Stimulated activated naive B cell treated with anti-CD40 and anti-IgM and Interleukin-4, amounts not matched to agents 10 μg/mL and 1 μg/mL and 100 μg/mL, for 72 hours (primary cell): Measurements from ENCODE around the gene IGFLR1.

ENCODE experiments used
- ATAC-seq, 2 donors: fragments of 150-1000 bp; cut with Tn5 transposase; replicated peaks; 2 replicates each; pipeline ENCODE4 v1.10.0; 2021; ENCODE audit warnings: moderate library complexity in 1 of 2
- DNase-seq: peaks from one replicate; pipeline ENCODE4 v3.0.0; 2021
- H3K27ac Mint-ChIP-seq: one replicate; pipeline ENCODE4 v1.8.0; 2022; ENCODE audit warnings: mild to moderate bottlenecking, mixed read lengths
- H3K27me3 Mint-ChIP-seq, 2 donors: one replicate each; pipeline ENCODE4 v1.8.0; 2022; ENCODE audit warnings: mixed read lengths in 2 of 2
- H3K36me3 Mint-ChIP-seq, 2 donors: one replicate each; pipeline ENCODE4 v1.8.0; 2022; ENCODE audit warnings: mixed read lengths in 2 of 2, mild to moderate bottlenecking in 1 of 2
- H3K4me1 Mint-ChIP-seq, 2 donors: one replicate each; pipeline ENCODE4 v1.8.0; 2022; ENCODE audit warnings: mixed read lengths in 2 of 2, mild to moderate bottlenecking in 1 of 2
- H3K4me3 Mint-ChIP-seq, 2 donors: one replicate each; pipeline ENCODE4 v1.8.0; 2022; ENCODE audit warnings: mild to moderate bottlenecking in 2 of 2, mixed read lengths in 2 of 2, moderate library complexity in 1 of 2
- H3K9me3 Mint-ChIP-seq, 2 donors: one replicate each; pipeline ENCODE4 v1.8.0; 2022; ENCODE audit warnings: mixed read lengths in 2 of 2, mild to moderate bottlenecking in 1 of 2

Gene IGFLR1

DNA sequence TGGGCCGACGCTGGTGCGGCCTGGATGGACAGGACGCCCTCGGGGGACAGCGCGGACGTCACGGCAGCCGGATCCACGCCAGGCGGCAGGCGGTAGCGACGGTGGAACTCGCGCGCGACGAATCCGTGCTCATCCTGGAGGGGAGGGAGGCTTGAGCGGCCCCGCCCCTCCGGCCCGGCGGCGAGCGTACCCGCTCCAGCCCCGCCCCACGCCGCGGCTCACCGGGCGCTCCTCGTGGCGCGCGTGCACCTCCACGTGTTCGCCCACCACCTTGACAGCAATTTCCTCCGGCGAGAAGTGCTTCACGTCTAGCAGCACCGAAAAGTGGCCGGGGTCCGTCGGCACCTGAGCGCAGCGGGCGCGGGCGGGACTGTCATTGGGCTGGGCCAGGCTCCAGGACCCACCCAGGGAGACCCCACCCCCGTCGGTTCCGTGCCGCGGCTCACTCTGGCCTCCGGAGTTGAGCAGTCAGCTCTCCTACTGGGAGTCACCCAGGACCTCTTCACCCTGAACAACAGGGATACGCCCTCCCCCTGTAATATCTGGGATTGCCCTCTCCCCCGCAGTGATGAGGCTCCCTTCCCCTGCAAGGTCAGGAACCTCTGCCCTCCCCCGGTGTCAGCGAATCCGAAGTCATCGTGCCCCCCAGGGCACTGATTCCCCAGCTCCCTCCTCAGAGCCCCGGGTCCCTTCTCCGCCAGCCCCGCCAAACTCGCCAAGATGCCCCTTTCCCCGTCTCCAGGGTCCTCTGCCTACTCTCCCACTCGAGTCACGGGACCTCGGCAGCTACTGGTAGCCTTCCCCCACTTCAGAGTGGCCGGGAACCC is 13.5 kb upstream of the IGFLR1 start:
- ATAC-seq (no peak), DNase-seq (no peak)
- Mint-ChIP-seq H3K9me3 (no peaks in the 10 kb centered on the region), H3K27me3 (peaks cover 20 to 22% of the 10 kb centered on the region in 2 donors), H3K36me3 (peaks cover 33 to 46% of the 10 kb centered on the region in 2 donors), H3K27ac (no peak overlapping the region), H3K4me1 (peaks cover 23 to 38% of the 10 kb centered on the region in 2 donors), H3K4me3 (peak overlapping the region; percentile 19 to 66)

DNA sequence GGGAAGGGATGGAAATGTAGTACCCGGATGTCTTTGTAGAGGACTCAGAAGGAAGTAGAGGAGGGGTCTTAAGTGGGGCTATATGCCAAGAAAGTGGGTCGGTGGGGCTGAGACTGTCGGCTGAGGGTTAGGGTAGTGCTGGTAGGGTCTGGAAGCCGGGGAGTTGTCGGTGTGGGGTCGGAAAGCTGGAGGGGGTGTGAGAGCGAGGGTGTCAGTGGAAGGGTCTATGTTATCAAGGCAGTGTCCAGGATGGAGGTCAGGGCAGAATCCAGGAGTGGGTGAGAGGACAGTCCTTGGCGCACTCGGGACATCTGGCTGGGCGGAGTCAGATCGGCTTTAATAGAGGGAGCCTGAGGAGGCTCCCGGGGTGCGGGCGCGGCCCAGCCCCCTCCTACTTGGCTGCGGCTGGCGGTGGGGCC is 12.9 kb upstream of the IGFLR1 start:
- no peaks in the 10 kb centered on the region for H3K9me3 Mint-ChIP-seq
- peaks cover 25 to 42% of the 10 kb centered on the region in 2 donors for H3K4me1 Mint-ChIP-seq
- DNase-seq (no peak), ATAC-seq (no peak)
- peaks cover 20 to 22% of the 10 kb centered on the region in 2 donors for H3K27me3 Mint-ChIP-seq
- peaks cover 33 to 46% of the 10 kb centered on the region in 2 donors for H3K36me3 Mint-ChIP-seq
- H3K27ac Mint-ChIP-seq, result no peak overlapping the region
- H3K4me3 Mint-ChIP-seq, result peak overlapping the region; percentile 48 to 67

DNA sequence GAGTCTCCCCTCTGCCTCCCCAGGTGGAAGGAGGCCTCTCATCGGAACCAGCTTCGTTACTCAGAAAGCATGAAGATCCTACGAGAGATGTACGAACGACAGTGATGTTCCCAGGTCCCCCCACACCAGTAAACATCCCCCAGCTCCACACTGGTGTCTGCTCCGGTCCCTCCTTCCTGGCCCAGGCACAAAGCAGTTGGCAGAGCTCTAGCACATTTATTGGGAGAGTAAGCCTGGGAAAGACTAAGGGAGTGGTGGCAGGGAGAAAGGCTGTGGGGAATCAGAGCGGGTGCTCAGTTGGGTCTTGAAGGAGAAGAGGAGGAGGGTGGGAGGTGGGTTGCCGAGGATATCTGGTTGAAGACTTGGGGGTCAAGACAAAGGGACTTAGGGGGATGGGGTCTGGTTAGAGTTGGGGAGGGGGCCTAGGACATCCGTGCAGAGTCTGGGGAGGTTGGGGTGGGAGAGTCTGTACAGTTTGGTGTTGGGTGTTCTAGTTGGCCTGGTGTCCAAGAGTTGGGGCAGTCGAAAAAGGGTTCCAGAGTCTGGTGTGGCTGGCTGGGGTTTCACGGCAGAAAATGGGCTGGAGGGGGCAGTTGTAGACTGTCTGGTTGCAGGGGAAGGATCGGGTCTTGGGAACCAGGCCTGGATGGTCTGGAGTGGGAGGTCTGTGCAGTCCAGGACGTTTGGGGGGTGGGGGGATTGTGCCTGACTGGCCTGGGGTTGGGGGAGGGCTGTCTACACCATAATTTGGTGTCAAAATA is 12.3 kb upstream of the IGFLR1 start:
- Mint-ChIP-seq H3K9me3 (no peaks in the 10 kb centered on the region), H3K4me1 (peaks cover 25 to 45% of the 10 kb centered on the region in 2 donors), H3K27me3 (peaks cover 20 to 22% of the 10 kb centered on the region in 2 donors), H3K4me3 (no peak overlapping the region), H3K27ac (no peak overlapping the region), H3K36me3 (peaks cover 33 to 43% of the 10 kb centered on the region in 2 donors)
- DNase-seq (no peak), ATAC-seq (no peak)

DNA sequence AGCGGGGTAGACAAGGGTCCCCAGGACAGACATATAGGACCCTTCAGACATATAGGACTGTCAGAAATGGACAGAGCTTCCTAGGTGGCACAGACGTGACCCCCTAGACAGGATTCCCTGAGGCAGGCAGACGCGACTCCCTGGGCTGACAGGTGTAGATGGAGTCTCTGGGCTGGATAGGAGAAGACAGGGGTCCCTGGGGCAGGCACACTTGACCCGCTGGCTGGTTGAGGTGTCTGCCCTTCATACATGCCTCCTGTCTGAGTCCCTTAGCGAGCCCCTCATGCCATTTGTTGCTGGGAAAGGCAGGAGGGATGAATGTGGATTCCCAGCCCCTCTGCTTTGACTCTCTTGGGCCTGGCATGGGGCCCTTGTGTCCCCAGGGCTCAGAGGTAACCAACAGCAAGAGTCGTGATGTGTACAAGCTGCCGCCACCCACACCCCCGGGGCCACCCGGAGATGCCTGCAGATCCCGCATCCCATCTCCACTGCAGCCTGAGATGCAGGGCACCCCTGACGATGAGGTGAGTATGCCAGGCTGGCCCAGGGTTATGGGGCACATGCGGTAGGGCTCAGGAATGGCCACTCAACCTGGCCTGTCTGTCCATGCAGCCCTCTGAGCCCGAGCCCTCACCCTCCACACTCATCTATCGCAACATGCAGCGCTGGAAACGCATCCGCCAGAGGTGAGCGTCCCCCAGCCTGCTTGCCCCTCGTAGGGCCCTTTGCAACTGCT is 11.6 kb upstream of the IGFLR1 start:
- H3K9me3 Mint-ChIP-seq, result no peaks in the 10 kb centered on the region

DNA sequence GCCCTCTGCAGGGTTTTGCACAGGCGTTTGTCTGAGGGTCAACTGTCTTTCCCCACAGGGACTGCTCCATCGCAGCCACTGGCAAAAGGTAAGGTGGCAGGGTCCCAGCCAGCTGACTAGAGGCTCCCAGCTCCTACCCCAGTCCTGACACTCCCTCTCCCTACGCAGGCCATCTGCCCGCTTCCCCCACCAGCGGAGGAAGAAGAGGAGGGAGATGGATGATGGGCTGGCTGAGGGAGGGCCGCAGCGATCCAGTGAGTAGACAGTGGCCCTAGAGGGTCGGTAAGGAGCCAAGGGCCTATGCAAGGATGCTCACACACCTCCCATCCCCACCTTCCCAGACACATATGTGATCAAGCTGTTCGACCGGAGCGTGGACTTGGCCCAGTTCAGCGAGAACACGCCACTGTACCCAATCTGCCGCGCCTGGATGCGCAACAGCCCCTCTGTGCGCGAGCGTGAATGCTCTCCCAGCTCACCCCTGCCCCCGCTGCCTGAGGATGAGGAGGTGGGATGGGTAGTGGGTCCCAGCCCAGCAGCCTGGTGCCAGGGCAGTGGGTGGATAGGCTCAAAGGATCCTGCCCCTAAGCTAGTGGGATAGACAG is 10.6 kb upstream of the IGFLR1 start:
- no peak overlapping the region for H3K27ac Mint-ChIP-seq
- H3K36me3 Mint-ChIP-seq, result peaks cover 34 to 41% of the 10 kb centered on the region in 2 donors
- peaks cover 24 to 48% of the 10 kb centered on the region in 2 donors for H3K4me1 Mint-ChIP-seq
- DNase-seq (no peak), ATAC-seq (no peak)
- peaks cover 0 to under 1% of the 10 kb centered on the region in 2 donors for H3K9me3 Mint-ChIP-seq
- H3K4me3 Mint-ChIP-seq, result no peak overlapping the region
- H3K27me3 Mint-ChIP-seq, result peaks cover 20 to 22% of the 10 kb centered on the region in 2 donors

More for the DNA sequence above, 11.6 kb upstream of the IGFLR1 start:
- Mint-ChIP-seq H3K36me3 (peaks cover 33 to 38% of the 10 kb centered on the region in 2 donors), H3K27ac (no peak overlapping the region), H3K4me3 (no peak overlapping the region), H3K4me1 (peaks cover 22 to 45% of the 10 kb centered on the region in 2 donors), H3K27me3 (peaks cover 20 to 22% of the 10 kb centered on the region in 2 donors)
- DNase-seq, result no peak
- ATAC-seq, result no peak

DNA sequence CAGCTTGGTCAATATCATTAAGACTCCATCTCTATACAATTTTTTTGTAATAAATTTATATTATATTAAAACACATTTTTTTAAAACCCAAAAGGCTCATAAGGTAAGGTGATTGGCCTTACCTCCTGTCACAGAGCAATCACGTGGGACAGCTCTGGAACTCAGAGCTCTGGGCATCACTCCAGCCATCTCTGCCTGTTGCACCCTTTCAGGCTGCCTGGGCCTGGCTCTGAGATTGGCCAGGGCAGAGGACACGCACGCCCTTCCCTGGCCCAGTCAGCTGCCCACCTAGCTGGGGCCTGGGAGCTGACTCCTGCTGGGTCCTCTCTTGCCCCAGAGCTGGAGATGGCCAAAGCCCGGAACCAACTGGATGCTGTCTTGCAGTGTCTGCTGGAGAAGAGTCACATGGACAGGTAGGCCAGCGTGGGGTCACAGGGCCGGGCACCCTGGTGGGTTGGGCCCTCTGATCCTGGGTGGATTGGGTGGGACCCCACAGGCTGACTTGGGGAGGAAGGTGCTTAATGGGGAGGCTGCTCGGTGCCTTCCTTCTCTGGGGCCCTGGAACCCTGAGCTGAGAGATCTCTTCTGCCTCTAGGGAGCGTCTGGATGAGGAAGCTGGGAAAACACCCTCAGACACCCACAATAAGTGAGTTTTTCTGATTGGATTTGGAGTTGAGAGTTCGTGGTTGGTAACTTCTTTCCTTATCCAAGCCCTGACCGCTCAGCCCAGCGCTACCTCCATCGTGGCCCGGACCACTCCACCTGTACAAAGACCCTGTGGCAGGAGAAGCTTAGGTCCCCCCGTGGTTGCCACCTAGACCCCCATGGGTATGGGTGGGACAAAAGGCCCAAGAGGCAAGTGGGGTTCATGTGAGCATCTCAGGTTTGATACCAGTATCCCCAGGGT is 9.8 kb upstream of the IGFLR1 start:
- Mint-ChIP-seq H3K27me3 (peaks cover 20 to 22% of the 10 kb centered on the region in 2 donors), H3K27ac (no peak overlapping the region), H3K36me3 (peaks cover 35 to 43% of the 10 kb centered on the region in 2 donors), H3K9me3 (peaks cover 0 to 1% of the 10 kb centered on the region in 2 donors), H3K4me3 (no peak overlapping the region), H3K4me1 (peaks cover 23 to 46% of the 10 kb centered on the region in 2 donors)
- no peak for DNase-seq
- no peak for ATAC-seq

DNA sequence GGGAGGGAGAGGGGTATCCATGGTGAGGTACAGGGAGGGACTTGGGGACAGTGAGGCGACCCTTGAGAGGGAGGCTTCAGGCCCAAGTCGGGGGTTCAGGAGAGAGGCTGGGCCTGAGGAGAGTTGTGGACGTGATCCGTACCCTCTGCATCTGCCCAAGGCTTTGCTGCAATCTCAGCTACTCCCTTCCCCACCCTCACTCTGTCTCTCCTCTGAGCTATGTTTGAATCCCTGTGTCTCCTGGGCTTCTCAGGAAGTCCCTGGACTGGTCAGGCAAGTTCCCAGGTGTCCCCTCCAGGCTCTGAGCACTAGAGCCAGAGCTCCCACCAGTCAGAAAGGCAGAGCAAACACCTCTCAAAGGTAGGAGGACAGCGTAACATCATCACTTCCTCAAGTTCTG is 7.9 kb upstream of the IGFLR1 start:
- peaks cover 10 to 12% of the 10 kb centered on the region in 2 donors for H3K27me3 Mint-ChIP-seq
- peaks cover 28 to 41% of the 10 kb centered on the region in 2 donors for H3K36me3 Mint-ChIP-seq
- peak overlapping the region in 1 of 2 donors; percentile 11 for H3K4me3 Mint-ChIP-seq
- peaks cover 0 to 1% of the 10 kb centered on the region in 2 donors for H3K9me3 Mint-ChIP-seq
- no peak overlapping the region for H3K27ac Mint-ChIP-seq
- DNase-seq (no peak), ATAC-seq (no peak)
- peaks cover 21 to 44% of the 10 kb centered on the region in 2 donors for H3K4me1 Mint-ChIP-seq

DNA sequence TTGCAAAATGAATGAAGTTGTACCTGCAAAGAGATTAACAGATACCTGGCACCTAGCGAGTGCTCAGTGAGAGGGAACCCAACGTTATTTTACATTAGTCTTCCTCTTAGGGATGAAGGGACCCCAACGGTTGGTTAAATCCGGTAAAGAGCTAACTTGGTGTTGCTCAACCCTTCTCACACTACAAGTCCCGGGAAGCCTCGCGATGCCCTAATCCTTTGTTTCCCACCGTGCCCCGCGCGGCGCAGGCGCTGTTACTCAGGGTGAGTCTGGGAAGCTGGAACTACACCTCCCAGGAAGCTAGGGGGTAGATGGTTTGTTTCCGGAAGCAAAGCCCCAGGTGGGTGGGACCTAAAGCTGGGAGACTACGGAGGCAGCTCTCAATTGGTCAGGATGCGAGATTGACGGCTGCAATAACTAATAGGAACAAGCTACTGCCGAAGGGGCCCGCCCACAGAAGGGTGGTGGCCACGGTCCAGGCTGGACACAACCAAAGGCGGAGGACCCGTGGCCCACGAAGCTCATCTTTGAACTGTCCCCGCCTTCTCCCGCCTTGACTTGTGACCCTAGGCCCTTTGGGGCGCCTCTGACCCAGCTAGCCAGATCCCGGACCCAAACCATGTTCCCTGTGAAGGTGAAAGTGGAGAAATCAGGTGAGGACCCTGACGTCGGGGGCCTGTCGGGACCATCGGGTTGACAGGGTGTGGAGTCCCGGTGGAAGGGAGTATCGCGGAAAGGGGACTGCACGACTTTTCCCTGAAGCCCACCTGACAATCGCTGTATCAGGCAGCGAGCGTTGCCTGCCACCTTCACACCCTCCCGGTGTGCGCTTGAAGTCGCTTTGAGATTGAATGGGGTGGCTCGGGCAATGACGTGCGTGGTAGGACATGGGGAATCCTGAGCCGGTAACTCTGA is 6.1 kb upstream of the IGFLR1 start, which contains the start of gene LIN37:
LIN37 (plus strand) TSS at position 471 of the 915 bp plus-strand sequence; CDS start at position 620, 149 bp downstream.
- Mint-ChIP-seq H3K36me3 (peaks cover 19 to 36% of the 10 kb centered on the region in 2 donors), H3K9me3 (peaks cover 0 to 1% of the 10 kb centered on the region in 2 donors), H3K27me3 (no peaks in the 10 kb centered on the region), H3K27ac (peak within 1 kb of the TSS; percentile 97), H3K4me3 (peak within 1 kb of the TSS; percentile 95 to 97), H3K4me1 (peaks cover 22 to 51% of the 10 kb centered on the region in 2 donors)
- peak; percentile 73 to 76 for ATAC-seq
- DNase-seq, result peak; percentile 98

DNA sequence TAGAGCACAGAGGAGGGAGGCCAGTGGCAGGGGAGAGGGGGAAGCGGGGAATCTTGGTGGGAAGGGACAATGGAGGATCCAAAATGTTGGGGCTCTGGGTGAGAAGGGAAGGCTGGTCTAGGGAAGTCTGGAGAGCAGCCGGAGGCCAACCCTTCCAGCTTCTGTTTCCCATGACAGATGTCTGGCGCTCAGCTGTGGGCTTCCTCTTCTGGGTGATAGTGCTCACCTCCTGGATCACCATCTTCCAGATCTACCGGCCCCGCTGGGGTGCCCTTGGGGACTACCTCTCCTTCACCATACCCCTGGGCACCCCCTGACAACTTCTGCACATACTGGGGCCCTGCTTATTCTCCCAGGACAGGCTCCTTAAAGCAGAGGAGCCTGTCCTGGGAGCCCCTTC is 4.3 kb upstream of the IGFLR1 start:
- Mint-ChIP-seq H3K4me3 (peak overlapping the region; percentile 96 to 98), H3K9me3 (peaks cover 0 to 1% of the 10 kb centered on the region in 2 donors), H3K4me1 (peaks cover 31 to 65% of the 10 kb centered on the region in 2 donors), H3K27ac (peak overlapping the region; percentile 100), H3K27me3 (no peaks in the 10 kb centered on the region), H3K36me3 (peaks cover 24 to 32% of the 10 kb centered on the region in 2 donors)
- DNase-seq (no peak), ATAC-seq (no peak)

DNA sequence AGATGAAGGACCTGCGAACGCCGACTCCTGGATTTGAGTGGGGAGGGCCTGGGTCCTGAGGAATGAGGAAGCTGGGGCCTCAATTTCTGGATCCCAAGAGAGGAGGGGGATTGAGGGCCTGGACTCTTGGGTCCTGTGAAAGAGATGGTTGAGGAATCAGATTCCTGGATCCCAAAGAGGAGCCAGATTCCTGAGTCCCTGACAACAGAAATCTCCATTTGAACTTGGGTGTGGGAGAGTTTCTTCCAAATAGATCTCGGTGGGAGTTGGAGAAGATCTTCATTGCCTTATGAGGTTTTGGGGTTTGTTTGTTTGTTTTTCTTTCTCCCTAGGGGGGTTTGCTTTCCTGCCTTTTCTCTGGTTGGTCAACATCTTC is 3.8 kb upstream of the IGFLR1 start:
- Mint-ChIP-seq H3K27ac (peak overlapping the region; percentile 100), H3K36me3 (peaks cover 25 to 33% of the 10 kb centered on the region in 2 donors), H3K27me3 (no peaks in the 10 kb centered on the region), H3K4me1 (peaks cover 31 to 65% of the 10 kb centered on the region in 2 donors), H3K9me3 (peaks cover 0 to 1% of the 10 kb centered on the region in 2 donors), H3K4me3 (peak overlapping the region; percentile 96 to 98)
- ATAC-seq, result no peak
- no peak for DNase-seq

DNA sequence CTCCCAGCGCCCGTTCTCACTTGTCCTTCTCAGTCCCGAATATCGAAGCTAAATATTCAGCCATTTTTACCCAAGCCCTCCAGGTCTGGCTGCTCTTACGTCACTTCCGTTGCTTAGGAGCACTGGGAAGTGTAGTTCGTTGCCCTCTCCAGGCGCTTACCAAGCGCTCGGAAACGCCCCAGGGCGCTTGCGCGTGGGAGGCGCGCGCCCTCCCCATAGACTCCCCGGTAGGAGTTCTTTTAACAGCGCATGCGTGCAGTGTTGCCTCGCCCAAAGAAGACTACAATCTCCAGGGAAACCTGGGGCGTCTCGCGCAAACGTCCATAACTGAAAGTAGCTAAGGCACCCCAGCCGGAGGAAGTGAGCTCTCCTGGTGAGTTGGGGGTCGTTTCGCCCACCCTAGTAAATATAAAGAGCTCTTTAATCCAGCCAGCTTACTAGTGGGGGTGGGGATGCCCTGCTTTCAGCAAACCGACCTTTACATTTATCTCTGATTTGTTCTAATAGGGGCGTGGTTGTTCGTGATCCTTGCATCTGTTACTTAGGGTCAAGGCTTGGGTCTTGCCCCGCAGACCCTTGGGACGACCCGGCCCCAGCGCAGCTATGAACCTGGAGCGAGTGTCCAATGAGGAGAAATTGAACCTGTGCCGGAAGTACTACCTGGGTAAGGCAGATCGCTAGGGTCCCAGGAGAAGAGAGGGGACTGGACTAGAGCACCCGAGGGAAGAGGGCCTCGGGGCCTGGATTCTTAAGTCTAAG is 3.3 kb upstream of the IGFLR1 start, which contains the start of the genes PSENEN and U2AF1L4:
PSENEN (plus strand) TSS at position 324 of the 759 bp plus-strand sequence; CDS start at position 604, 280 bp downstream.
U2AF1L4 (minus strand) TSS at position 91 of the 759 bp plus-strand sequence; CDS start at position 64, 27 bp downstream.
- Mint-ChIP-seq H3K4me1 (peaks cover 35 to 70% of the 10 kb centered on the region in 2 donors), H3K4me3 (peak within 1 kb of the TSS; percentile 96 to 98), H3K9me3 (peaks cover 0 to 1% of the 10 kb centered on the region in 2 donors), H3K27ac (peak within 1 kb of the TSS; percentile 100), H3K36me3 (peaks cover 30 to 39% of the 10 kb centered on the region in 2 donors), H3K27me3 (no peaks in the 10 kb centered on the region)
- DNase-seq (peak; percentile 98), ATAC-seq (peak; percentile 49 to 55)
